ENCODE data around the gene CIBAR2.

DNA sequence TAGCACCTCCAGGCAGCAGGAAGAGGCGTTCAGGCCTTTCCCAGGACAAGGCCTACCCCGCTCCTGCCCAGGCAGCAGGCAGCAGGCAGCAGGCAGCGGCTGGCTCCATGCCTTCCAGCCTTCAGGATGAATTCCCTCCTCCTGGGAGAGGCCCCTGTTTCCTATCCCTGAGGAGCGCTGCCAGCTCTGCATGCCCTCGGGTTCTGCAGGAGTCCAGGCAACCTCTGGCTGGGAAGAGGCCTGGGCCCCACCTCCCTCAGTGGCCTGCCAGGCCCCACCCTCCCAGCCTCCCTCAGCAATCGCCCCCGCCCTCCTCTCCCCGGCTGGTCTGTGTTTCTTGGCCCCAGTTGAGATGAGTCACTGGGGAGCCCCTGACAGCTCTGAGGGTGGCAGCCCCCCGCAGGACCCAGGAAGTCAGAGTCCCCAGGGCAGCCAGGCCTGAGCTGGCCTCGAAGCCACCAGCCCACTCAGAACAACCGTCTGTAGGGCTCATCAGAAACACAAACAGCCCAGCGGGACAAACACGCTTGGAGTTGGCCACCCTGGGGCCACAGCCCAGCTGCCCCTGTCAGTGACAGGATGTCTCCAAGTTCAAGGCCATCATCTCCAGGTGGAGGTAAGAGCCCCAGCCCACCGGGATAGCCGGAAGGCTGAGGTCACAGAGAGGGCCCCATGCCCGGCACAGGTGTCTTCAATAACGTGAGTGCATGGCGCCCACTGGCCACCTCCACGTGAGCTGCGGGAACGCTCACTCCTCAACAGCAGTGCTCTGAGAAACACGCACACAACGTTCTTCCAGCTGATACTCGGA lies 39.5 kb upstream of the CIBAR2 start:
- TF ChIP-seq, protein P1, sequence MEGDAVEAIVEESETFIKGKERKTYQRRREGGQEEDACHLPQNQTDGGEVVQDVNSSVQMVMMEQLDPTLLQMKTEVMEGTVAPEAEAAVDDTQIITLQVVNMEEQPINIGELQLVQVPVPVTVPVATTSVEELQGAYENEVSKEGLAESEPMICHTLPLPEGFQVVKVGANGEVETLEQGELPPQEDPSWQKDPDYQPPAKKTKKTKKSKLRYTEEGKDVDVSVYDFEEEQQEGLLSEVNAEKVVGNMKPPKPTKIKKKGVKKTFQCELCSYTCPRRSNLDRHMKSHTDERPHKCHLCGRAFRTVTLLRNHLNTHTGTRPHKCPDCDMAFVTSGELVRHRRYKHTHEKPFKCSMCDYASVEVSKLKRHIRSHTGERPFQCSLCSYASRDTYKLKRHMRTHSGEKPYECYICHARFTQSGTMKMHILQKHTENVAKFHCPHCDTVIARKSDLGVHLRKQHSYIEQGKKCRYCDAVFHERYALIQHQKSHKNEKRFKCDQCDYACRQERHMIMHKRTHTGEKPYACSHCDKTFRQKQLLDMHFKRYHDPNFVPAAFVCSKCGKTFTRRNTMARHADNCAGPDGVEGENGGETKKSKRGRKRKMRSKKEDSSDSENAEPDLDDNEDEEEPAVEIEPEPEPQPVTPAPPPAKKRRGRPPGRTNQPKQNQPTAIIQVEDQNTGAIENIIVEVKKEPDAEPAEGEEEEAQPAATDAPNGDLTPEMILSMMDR (IDR thresholded peaks at IDR 0.05) = no peak
- TF ChIP-seq POLR2A (IDR thresholded peaks at IDR 0.05) = no peak
